K562 (cell line): Measurements from ENCODE around the gene RSPH1. TPM values are rescaled to one million over a fixed set of nuclear protein-coding genes. Genes with fewer than 3 reads are reported as not detected.

Experiments
- E2F5 ChIP-seq: sonication (generic); formaldehyde crosslinking; IDR thresholded peaks from 2 replicates; pipeline ENCODE4 v1.8.0; 2022; ENCODE audit warnings: mild to moderate bottlenecking, missing genetic modification reagents
- NRF1 ChIP-seq, 2 experiments: fragments of 450-650 bp; IDR thresholded peaks in 1 of 2; conservative IDR thresholded peaks in 1 of 2; 2 replicates each; pipeline ENCODE4 v1.6.1; 2014; ENCODE audit warnings: mild to moderate bottlenecking in 2 of 2
- RBM39 ChIP-seq: fragments of 200-400 bp; formaldehyde crosslinking; optimal IDR thresholded peaks from 2 replicates; pipeline ENCODE3; 2018; ENCODE audit warnings: low read depth, low read length
- SREBF2 ChIP-seq: sonication (generic); formaldehyde crosslinking; IDR thresholded peaks from 2 replicates; pipeline ENCODE4 v1.4.0; 2020; ENCODE audit warnings: mild to moderate bottlenecking, missing genetic modification reagents
- ZNF124 ChIP-seq: sonication (generic); formaldehyde crosslinking; IDR thresholded peaks from 2 replicates; pipeline ENCODE4 v1.8.1; 2022; ENCODE audit warnings: missing genetic modification reagents
- polyA plus RNA-seq, 8 experiments: library from polyadenylated mRNA; depleted of rRNA in 4 of 8; stranded (reverse) in 5 of 8; unstranded in 3 of 8; fragments of >200 nt; fragmentation: Nextera tagmentation in 2 of 8; fragmentation: Illumina TruSeq in 1 of 8; extraction: Ambion mirVana in 2 of 8; extraction: Trizol in 1 of 8; gene quantifications; 2 replicates each; pipeline versions ENCODE4 v1.2.1 to v1.2.3, GENCODE V29; 2011 to 2014; ENCODE audit warnings: inconsistent platforms in 1 of 8, missing spikeins in 1 of 8
- total RNA-seq, 7 experiments: library from RNA; depleted of rRNA in 6 of 7; stranded (reverse); fragments of >200 nt in 6 of 7; fragmentation: Illumina TruSeq in 2 of 7; extraction: Trizol in 2 of 7; gene quantifications; 2 replicates each; pipeline versions ENCODE4 v1.2.1 to v1.2.3, GENCODE V29; 2011 to 2021; ENCODE audit warnings: low replicate concordance in 1 of 7
- TF ChIP-seq, protein P1 (sequence below): fragments of 250-450 bp; sonication (Bioruptor Pico); IDR thresholded peaks from 2 replicates; pipeline ENCODE4 v1.8.0; 2021; ENCODE audit warnings: moderate library complexity, mild to moderate bottlenecking, inconsistent platforms
- TF ChIP-seq, protein P2 (sequence below), 2 experiments: fragments of 450-650 bp in 1 of 2; sonication (generic) in 1 of 2; formaldehyde crosslinking in 1 of 2; IDR thresholded peaks; 2 replicates each; pipeline versions ENCODE4 v1.7.1 to v1.9.0; 2016 to 2022; ENCODE audit warnings: inconsistent platforms in 1 of 2, mild to moderate bottlenecking in 1 of 2, missing genetic modification reagents in 1 of 2
- TF ChIP-seq, protein P3 (sequence below): fragments of 450-650 bp; IDR thresholded peaks from 2 replicates; pipeline ENCODE4 v1.6.1; 2016; ENCODE audit warnings: low read depth, mild to moderate bottlenecking, moderate library complexity
- TF ChIP-seq, protein P4 (sequence below): fragments of 250-450 bp; sonication (Bioruptor Pico); IDR thresholded peaks from 2 replicates; pipeline ENCODE4 v1.5.0; 2021; ENCODE audit warnings: mild to moderate bottlenecking, moderate library complexity

The RSPH1 gene
- total and polyA plus RNA-seq, 9 of the 15 experiments (the other 6 are each of a cell fraction or from before 2014, with no cell fraction given), result 0.17 TPM; not detected in 8

DNA sequence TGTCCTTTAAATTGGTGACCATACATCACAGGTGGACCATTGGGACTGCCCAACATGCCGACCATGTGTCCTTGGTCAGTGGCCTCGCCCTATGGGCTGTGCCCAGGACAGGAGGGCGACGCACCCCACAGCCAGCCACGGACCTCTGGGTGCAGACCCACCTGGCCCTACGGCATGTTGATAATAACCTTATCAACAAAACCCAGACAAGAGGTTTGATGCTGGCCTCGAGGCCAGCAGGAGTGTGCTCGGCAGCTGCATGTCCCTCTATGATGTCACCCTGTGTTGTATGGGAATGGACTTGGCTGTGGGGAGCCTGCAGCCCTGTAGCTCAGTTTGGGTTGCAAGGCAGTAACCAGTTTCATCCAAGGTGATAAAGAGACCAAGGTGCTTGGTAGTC is 49.7 kb upstream of the RSPH1 start (continued):
- TF ChIP-seq E2F5 (CRISPR knock-in tag) (no peak), ZNF124 (CRISPR knock-in tag) (no peak), NRF1 (conservative IDR thresholded peaks at IDR 0.05 in 1 of 2, IDR thresholded peaks at IDR 0.05 in 1 of 2) (no peak), SREBF2 (CRISPR knock-in tag) (no peak), RBM39 (no peak)
- TF ChIP-seq, protein P1, sequence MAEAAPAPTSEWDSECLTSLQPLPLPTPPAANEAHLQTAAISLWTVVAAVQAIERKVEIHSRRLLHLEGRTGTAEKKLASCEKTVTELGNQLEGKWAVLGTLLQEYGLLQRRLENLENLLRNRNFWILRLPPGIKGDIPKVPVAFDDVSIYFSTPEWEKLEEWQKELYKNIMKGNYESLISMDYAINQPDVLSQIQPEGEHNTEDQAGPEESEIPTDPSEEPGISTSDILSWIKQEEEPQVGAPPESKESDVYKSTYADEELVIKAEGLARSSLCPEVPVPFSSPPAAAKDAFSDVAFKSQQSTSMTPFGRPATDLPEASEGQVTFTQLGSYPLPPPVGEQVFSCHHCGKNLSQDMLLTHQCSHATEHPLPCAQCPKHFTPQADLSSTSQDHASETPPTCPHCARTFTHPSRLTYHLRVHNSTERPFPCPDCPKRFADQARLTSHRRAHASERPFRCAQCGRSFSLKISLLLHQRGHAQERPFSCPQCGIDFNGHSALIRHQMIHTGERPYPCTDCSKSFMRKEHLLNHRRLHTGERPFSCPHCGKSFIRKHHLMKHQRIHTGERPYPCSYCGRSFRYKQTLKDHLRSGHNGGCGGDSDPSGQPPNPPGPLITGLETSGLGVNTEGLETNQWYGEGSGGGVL (CRISPR knock-in tag), result no peak
- TF ChIP-seq, protein P2, sequence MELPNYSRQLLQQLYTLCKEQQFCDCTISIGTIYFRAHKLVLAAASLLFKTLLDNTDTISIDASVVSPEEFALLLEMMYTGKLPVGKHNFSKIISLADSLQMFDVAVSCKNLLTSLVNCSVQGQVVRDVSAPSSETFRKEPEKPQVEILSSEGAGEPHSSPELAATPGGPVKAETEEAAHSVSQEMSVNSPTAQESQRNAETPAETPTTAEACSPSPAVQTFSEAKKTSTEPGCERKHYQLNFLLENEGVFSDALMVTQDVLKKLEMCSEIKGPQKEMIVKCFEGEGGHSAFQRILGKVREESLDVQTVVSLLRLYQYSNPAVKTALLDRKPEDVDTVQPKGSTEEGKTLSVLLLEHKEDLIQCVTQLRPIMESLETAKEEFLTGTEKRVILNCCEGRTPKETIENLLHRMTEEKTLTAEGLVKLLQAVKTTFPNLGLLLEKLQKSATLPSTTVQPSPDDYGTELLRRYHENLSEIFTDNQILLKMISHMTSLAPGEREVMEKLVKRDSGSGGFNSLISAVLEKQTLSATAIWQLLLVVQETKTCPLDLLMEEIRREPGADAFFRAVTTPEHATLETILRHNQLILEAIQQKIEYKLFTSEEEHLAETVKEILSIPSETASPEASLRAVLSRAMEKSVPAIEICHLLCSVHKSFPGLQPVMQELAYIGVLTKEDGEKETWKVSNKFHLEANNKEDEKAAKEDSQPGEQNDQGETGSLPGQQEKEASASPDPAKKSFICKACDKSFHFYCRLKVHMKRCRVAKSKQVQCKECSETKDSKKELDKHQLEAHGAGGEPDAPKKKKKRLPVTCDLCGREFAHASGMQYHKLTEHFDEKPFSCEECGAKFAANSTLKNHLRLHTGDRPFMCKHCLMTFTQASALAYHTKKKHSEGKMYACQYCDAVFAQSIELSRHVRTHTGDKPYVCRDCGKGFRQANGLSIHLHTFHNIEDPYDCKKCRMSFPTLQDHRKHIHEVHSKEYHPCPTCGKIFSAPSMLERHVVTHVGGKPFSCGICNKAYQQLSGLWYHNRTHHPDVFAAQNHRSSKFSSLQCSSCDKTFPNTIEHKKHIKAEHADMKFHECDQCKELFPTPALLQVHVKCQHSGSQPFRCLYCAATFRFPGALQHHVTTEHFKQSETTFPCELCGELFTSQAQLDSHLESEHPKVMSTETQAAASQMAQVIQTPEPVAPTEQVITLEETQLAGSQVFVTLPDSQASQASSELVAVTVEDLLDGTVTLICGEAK (IDR thresholded peaks at IDR 0.05), result no peak
- TF ChIP-seq, protein P2 (CRISPR knock-in tag; IDR thresholded peaks at IDR 0.05), result no peak
- TF ChIP-seq, protein P3, sequence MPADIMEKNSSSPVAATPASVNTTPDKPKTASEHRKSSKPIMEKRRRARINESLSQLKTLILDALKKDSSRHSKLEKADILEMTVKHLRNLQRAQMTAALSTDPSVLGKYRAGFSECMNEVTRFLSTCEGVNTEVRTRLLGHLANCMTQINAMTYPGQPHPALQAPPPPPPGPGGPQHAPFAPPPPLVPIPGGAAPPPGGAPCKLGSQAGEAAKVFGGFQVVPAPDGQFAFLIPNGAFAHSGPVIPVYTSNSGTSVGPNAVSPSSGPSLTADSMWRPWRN, result no peak
- TF ChIP-seq, protein P4, sequence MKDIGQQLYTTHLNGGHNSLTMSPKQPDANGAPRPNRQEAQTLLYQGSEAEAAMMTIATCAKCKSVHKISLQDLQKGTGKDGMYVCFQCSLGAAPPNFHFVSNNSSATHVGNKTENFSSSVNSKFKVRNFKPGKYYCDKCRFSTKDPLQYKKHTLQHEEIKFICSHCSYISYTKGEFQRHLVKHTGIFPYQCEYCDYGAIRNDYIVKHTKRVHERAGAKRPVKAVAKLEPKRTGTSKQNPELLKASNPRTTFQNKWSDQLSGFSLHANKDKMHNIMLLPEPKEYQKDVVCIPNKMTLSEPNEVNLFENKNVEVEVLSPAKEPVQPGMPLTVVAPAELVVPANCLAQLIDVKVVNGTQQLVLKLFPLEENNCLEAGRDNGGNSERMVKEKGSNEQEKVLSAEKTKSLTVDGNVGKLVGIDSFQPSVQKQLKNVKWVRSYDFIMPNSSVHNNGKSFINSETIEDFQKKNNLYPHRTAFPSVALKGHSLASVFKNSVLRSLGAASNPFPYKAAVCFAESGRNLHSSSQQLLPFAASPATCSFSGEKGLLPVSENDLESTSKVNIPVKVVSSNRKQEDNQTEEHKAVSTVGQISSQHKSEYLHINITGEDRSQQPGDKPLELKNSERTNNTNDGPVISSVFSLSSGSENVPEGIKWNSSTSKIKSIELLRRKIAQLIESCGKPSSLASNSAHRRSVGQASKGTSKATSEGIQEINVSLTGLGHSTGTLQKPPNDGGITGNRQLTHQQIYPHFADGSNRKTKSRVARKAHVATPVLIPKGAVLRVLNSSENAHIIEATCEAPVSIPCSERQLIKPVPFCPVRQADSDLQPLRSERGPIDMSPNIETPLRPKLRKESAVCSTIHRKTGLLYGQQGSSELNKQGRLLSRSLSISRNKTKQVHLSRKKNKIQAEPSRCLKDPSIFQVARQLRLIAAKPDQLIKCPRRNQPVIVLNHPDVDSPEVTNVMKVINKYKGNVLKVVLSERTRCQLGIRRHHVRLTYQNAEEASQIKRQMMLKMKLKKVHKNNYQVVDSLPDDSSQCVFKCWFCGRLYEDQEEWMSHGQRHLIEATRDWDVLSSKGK, result no peak
